HL-60/S4 treated with phorbol 12-myristate 13-acetate at 8.2 ng/mL for 4 days and 3 days (cell line): ENCODE measurements around the gene GPR176.
"Not testable (repeated sequence)": the region's sequence is repeated elsewhere in the genome, so short reads cannot be mapped to it uniquely, and the experiment has no call there.

Experiments used
- in situ Hi-C: fragments of 300-500 bp; cut with MboI; formaldehyde crosslinking; loops from 2 replicates; pipeline ENCODE4 v1.15.0; 2022; ENCODE audit warnings: low sequenced_read_pairs

GPR176 gene

DNA sequence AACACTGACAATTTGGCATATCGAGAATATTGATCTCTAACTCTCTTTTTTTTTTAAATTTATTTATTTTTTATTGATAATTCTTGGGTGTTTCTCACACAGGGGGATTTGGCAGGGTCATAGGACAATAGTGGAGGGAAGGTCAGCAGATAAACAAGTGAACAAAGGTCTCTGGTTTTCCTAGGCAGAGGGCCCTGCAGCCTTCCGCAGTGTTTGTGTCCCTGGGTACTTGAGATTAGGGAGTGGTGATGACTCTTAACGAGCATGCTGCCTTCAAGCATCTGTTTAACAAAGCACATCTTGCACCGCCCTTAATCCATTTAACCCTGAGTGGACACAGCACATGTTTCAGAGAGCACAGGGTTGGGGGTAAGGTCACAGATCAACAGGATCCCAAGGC, 27.0 kb downstream of the GPR176 start:
- in situ Hi-C loops, result not testable (repeated sequence)

DNA sequence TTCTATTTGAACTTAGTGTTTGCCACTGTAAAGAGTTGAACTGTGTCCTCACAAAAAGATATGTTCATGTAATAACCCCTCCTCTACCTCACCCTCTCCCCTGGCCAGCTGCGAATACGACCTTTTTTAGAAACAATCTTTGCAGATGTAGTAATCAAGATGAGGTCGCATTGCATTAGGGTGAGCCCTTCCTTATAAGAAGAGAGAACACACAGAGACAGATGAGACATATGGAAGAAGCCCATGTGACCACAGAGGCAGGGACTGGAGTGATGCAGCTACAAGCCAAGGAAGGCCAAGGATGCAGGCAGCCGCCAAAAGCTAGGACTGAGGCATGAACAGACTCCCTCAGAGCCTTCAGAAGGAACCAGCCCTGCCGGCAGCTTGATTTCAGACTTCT, 27.6 kb downstream of the GPR176 start:
- in situ Hi-C loops, result no loop called here

DNA sequence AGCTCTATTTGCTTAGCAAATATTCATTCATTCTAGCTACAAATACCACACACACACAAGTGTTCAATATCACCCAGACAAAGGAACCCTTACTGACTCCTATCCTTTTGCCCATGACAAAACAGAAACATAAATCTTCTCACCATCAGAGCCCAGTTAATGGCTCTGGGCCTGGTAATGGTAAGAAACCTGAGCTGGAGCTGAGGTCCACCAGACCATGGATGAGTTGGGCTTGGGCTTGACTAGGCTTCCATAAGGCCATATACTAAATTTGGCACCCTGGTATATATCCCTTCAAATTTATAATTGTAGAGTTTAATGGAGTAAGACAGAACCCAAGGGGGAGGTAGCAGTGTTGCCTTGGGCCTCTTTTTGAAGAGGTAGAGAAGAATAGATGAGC, 29.4 kb downstream of the GPR176 start:
- in situ Hi-C loops, result no loop called here

DNA sequence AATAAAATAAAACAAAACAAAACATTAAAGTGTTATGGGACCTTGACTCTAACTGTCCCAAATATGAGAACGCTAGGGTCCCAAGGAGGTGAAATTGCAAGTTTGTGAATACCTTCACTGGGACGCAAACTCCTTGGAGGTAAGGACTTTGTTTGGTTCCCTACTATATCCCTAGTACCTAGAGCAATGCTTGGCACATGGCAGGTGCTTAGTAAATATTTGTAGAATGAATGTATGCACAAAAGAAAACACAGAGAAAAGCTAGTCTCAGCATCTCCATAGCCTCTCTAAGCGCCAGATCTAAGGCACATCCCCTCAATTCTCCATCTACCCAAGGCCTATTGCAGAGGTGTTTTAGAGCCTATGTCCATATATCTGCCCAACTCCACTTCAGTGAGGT, 30.5 kb downstream of the GPR176 start:
- in situ Hi-C loops, result no loop called here

DNA sequence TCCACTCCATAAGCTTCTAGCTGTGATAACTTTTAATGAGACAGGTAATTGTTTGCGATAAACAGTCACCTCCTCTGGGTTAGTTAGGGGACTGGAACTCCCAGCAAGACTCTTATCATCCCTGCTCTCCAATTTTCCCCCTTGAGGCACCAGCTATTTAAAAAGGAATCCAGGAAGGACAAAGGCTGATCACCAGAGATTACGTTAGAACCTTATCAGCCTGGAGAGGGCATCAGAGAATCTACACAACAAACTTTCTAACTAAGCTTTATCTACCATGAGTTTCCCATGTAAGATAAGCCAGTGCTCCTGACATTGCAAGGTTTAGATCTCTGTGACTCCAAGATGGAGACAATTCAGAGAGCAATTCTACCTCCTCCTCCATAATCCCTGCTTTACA, 31.3 kb downstream of the GPR176 start:
- in situ Hi-C loops, result no loop called here

DNA sequence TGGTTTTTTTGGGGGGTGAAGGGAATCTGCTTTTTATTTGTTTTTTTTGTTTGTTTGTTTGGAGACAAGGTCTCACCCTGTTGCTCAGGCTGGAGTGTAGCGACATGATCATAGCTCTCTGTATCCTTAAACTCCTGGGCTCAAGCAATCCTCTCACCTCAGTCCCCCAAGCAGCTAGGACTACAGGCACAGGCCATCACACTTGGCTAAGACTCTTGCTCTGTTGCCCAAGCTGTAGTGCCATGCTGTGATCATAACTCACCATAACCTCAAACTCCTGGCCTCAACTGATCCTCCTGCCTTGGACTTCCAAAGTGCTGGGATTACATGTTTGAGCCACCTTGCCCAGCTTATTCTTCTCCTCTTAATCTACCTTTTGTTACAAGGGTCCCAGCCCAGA, 31.8 kb downstream of the GPR176 start:
- in situ Hi-C loops, result no loop called here

DNA sequence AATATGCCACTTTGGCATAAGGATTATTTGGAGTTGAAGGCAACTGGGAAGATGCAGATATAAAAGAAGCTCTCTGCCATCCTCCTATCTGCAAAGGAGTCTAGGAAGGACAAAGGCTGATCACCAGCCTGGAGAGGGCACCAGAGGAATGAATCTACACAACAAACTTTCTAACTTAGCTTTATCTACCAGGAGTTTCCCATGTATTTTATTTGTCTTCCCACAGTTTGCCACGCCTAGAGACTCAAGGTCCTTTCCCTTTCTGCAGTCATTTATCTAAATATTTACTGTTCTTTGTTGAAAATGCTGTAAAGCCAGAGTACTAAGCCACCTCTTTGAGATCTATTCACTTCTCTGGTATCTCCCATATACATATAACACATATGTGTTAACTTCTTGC, 32.2 kb downstream of the GPR176 start:
- in situ Hi-C loops, result no loop called here

DNA sequence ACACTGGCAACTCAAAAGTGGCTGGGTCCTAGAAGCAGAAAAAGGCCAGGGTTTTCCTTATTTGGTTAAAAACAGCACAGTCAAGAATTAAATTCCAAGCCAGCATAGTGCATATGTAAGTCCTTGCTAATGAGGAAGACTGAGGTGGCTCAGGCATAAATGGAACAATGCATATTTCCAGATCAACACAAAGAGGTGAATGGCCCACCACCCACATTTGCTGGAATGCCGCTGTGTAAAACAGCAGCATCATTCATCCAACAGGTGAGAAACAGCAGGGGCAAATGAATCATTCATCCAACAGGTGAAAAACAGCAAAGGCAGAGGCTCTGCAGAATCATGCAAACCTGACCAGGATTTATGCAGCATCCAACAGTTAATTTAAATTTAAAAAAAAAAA, 32.9 kb downstream of the GPR176 start:
- in situ Hi-C loops, result no loop called here

DNA sequence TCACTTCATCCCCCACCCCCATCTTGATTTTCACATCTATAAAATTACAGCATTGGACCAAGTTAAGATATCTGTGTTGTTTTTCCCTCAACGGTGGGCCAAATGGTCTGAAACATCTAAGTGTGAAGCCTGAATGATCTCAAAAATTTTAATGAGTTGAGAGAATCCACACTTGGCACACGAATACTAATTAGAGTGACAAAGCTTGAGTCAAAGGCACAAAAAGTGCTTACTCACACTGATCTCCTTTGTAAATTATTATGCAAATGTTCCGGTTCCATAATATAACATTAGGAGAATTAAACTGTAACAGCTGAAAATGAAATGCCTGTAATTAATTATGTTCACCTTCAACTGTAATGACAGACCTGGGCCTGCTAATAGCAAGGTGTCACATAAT, 33.6 kb downstream of the GPR176 start:
- in situ Hi-C loops, result no loop called here

DNA sequence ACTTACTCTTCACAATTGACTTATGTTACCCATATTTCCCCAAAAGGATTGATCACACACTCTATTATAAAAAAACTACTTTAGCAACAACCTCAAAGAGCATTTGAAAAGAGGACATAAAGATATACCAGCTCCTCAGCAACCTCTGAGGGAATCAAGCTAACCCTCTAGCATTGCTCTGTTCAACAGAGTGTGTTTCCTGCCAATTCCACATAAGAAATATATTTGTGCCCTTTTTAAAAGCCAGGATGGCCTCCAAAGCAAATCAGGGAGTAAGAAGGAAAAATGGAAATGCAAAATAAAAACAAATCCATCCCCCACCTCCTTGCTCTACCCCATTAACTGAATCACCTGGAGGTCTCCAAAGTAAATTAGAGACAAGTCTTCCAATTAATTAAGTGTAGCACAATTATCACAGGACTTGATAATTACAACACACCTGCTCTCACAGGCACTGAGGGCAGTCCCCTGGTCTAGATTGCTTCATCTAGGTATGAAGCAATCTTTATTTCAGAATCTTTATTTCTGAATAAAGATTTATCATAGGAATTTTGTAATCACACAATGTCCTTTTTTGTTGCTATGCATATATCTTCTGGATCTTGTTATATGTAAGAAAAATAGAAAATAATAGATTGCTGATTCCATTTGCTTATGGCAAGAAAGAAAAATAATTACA, 34.8 kb downstream of the GPR176 start:
- in situ Hi-C loops, result no loop called here

DNA sequence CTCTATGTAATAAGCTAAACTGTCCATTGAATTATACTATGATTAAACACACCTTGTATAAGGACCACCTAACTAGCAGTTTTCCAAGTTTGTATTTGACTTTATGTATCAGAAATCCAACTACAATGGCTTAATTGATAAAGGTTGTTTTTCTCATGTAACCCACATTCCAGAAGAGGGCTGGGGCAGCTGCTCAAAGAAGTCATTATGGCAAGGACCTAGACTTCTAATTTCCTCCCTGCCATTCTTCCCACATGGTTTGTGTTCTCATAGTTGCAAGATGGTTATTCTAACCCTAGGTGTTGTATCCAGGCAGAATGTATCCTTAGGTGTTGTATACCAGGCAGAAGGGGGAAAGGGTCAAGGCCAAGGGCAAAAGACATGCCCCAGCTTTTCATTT, 35.7 kb downstream of the GPR176 start:
- in situ Hi-C loops, result no loop called here

DNA sequence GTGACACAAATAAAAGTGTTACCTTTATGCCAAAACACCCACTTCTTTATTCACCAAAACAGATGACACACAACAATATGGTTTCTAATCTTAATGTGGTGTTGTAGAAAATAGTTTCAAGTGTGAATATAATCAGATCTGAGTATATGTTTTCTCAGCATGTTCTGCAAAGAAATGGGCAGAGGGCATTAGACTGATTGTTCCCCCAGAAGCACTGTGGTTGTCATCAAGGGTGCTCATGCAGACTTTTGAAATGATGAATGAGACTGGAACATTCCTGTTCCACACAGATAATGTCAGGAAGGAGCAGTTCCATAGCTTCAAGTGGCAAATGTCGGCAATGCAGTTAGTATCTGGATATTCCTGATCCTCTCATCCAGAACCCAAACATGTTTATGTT, 37.5 kb downstream of the GPR176 start:
- in situ Hi-C loops, result no loop called here

DNA sequence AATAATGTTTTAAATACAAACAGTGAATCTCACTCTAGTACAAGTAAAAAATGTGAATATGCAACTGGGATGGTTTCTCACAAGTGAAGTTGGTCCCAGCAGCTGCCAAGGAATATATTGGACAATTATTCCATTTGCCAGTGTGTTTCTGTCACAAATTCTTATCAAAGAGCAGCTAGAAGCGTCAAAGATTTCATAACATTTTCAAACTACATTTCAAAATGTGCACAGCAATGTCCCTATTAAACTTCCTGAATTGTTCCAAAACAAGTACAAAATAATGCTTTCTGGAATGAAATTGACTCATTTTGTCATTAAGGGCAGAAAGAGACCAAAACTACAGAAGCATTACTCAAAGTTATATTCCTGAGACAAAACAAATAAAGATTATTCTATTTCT, 38.3 kb downstream of the GPR176 start:
- in situ Hi-C loops, result no loop called here

DNA sequence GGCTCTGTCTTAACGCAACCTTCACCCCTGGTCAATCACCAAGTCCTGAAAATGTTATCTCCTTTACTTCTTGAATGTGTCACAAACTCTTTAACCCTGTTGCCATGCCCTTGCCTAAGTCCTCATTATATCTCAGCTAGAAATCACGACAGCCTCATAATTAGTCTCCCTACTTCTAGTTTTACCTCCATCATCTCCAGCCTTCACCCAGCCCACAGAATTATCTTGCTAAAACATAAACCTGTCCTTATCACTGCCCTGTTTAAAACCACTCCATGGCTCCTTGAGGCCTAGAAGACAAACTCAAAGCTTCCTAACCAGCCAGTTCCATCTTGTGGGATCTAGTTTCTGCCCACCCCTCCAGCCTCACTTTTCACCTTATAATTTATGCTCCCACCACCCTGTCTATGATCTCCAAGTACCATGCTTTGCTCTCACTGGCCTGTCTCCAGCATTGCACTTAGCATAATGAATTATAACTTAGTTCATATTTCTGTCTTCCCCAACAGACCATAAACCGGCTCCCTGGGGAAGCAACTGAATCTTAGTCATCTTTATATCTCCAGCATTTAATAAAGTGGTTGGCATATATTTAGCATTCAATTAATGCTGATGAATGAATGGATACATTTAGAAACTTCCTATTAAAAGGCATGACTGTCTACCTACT, 39.2 kb downstream of the GPR176 start:
- in situ Hi-C loops, result no loop called here

DNA sequence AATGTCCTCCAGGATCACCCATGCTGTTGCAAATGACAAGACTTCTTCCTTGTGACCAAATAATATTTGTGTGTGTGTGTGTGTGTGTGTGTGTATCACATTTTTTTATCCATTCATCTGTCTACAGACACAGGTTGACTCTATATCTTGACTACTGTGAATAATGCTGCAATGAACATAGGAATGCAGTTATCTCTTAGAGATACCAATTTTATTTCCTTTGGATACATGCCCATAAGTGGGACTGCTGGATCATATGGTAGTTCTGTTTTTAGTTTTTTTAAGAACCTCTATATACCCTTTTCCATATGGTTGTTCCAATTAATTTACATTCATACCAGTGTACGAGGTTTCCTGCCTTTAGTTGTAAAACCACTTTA, 41.7 kb downstream of the GPR176 start:
- in situ Hi-C loops, result no loop called here

DNA sequence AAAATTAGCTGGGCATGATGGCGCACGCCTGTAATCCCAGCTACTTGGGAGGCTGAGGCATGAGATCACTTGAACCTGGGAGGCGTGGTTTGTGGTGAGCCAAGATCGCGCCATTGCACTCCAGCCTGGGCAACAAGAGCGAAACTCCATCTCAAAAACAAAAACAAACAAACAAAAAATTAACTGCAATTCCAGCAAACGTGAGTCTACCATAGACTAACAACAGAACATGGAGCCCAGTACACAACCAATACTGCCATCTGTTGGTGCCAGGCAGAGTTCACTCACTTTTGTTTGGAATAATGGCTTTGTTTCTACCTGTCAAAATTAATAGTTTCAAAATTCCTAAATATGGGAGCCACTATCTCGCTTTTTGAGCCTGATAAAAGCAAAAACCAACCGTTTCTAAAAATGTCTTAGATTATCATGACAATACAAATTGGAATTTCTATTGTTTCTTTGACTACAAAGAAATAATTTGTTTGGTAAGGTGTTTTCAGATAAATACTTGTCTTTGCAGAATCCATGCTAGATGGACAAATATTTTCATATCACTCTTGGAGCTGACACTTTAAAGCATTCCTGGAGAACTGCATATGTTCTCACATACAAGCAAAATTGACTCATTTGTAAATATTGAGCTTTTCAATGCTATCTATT, 45.0 kb downstream of the GPR176 start:
- in situ Hi-C loops, result no loop called here

DNA sequence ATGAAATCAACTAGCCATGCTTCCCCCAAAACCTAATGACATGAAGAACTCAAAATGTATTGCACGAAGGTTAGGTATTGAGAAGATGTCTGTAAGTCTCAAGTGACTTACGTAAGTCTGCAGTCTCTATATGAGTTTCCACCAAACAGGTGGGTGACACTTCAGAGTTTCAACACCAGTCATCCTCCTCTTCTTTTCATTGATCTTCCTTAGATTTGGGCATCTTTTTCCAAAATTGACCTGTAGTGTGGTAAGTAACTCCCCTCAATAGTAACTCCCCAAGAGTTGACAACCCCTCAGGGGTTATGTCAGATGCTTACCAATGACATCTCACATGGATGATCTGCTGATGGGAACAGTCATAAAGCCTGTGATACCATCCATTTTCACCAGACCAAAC, 46.1 kb downstream of the GPR176 start:
- in situ Hi-C loops, result no loop called here

DNA sequence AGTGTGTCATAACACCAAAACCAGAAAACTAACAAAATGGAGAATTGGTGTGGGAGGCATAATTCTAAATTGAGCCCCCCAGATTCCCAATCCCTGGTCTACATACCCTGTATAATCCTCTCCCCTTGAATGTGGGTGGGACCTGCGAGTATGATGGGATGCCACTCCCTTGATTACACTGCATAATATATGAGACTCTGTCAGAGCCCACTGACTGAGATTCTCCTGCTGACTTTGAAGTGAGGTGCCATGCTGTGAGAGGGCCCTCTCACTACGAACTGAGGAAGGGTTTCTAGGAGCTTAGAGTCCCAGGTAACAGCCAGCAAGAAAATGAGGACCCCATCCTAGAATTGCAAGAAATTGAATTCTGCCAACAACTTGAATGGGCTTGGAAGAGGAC, 49.5 kb downstream of the GPR176 start:
- in situ Hi-C loops, result no loop called here

DNA sequence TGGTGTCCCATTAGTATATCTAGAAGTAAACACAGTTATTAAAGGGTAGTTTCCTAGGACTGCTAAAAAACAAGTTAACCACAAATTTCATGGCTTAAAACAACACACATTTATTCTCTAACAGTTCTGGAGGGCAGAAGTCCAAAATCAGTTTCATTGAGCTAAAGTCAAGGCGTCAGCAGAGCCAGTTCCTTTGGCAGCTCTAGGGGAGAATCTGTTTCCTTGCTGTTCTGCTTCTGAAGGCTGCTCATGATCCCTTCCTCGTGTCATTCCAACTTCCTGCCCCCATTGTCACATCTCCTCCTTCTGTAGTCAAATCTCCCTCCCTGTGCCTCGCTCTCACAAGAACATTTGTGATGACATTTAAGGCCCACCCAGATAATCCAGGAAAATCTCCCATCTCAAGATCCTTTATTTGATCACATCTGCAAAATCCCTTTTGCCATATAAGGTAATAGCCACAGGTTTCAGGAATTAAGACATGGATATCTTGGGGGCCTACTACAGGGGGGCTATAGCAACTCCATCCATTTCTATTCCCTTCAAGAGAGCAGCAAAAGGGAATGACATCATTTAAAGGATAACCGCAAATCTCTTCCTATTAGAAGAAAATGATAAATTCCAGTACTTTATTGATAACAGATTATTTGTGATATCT, 50.1 kb downstream of the GPR176 start:
- in situ Hi-C loops, result no loop called here

DNA sequence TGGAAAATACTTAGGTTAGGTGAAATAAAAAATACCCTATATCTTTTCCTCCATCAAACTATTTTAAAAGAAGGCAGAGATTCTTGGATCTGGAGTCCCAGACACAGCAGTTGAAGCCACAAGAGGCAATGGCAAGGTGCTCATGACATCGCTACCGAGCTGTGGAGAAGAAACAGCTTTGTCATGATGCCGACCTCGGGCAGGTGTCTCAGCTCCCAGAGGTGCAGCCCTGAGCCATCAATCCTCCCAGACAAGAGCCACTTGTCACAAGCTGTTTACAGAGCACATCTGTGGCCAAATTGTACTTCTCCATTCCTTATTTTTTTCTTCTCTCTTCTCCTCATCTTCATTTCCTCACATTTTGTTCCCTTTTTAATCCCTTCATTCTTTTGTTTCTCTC, 50.8 kb downstream of the GPR176 start:
- in situ Hi-C loops, result no loop called here

DNA sequence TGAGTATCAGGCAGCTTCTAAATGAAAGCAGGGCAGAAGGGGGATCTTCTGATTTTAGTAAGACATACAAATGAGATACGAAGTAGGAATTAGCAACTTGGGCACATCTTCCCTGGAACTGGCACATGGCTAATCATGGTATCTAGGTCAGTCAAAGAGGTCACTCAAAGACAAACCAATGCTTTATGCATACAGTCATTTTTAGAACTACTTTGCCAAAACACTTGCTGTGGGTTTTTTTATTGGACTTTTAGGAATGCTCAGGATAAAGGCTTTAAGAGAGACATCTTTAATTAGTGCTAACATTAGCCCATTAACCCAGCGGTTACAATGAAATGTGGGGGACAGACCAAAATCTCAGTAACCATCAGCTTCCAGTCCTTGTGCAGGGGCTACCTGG, 51.7 kb downstream of the GPR176 start:
- in situ Hi-C loops, result no loop called here

DNA sequence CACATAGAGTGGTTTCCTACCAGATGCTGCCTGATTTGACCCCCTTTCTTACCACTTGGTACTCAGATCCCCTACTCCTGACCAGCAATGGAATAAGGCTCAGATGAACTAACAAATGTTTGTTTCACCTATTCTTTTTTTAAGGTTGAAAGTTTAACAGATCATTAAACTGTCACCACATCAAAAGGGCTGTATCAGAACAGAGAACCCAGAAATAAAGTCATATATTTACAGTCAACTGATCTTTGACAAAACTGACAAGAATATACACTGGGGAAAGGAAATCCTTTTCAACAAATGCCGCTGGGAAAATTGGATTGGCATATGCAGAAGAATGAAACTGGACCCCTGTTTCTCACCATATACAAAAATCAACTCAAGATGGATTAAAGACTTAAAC, 56.0 kb downstream of the GPR176 start:
- in situ Hi-C loops, result no loop called here
